OCI-LY3 (cell line): ENCODE results near the gene TMEM39A.
A peak's percentile ranks its signal among the peaks of the same experiment; 100 is the strongest.

Experiments used
- H2AFZ ChIP-seq: fragments of 200-600, 300-600 bp; shearing (Covaris generic); 2 replicates; pipeline ENCODE4 v1.6.0; 2014; ENCODE audit warnings: antibody characterized with exemption, low read depth, low read length
- H3K27ac ChIP-seq: fragments of 200-600, 300-600 bp; sonication (generic); 2 replicates; pipeline ENCODE4 v1.5.1; 2014; ENCODE audit warnings: mild to moderate bottlenecking, low read length, moderate library complexity, mixed read lengths
- H3K27me3 ChIP-seq: fragments of 200-600, 300-600 bp; sonication (generic); 2 replicates; pipeline ENCODE4 v1.6.1; 2014; ENCODE audit warnings: low read depth, low read length, mixed read lengths
- H3K36me3 ChIP-seq: fragments of 200-600, 300-600 bp; sonication (generic); replicated peaks from 2 replicates; pipeline ENCODE3; 2014; ENCODE audit warnings: low read depth, low read length, mixed read lengths
- H3K4me1 ChIP-seq: fragments of 300-600, 200-600 bp; sonication (generic); 2 replicates; pipeline ENCODE4 v1.6.1; 2014; ENCODE audit warnings: low read length, mixed read lengths
- H3K4me2 ChIP-seq: fragments of 200-600, 300-600 bp; sonication (generic); 2 replicates; pipeline ENCODE4 v1.6.1; 2014; ENCODE audit warnings: low read length, mixed read lengths
- H3K4me3 ChIP-seq: fragments of 300-600, 200-600 bp; sonication (generic); 2 replicates; pipeline ENCODE4 v1.5.1; 2014; ENCODE audit warnings: antibody characterized with exemption, mild to moderate bottlenecking, low read length, moderate library complexity
- H3K79me2 ChIP-seq: fragments of 300-600, 200-600 bp; shearing (Covaris generic); 2 replicates; pipeline ENCODE4 v1.6.1; 2014; ENCODE audit warnings: mild to moderate bottlenecking, low read length, mixed read lengths
- H3K9ac ChIP-seq: fragments of 300-600, 200-600 bp; shearing (Covaris generic); 2 replicates; pipeline ENCODE4 v1.6.0; 2014; ENCODE audit warnings: mild to moderate bottlenecking, low read length, moderate library complexity
- H3K9me3 ChIP-seq: fragments of 200-600, 300-600 bp; shearing (Covaris generic); 2 replicates; pipeline ENCODE4 v1.6.1; 2014; ENCODE audit warnings: low read length, mixed read lengths; ENCODE audit not compliant: insufficient read depth
- H4K20me1 ChIP-seq: fragments of 200-600, 300-600 bp; sonication (generic); 2 replicates; pipeline ENCODE4 v1.6.1; 2016; ENCODE audit warnings: low read length, mixed read lengths; ENCODE audit not compliant: insufficient read depth
- CTCF ChIP-seq: fragments of 200-600, 300-600 bp; sonication (generic); IDR thresholded peaks from 2 replicates; pipeline ENCODE4 v1.5.1; 2014; ENCODE audit warnings: antibody characterized with exemption, low read length, low read depth
- EZH2phosphoT487 ChIP-seq: fragments of 200-600 bp; shearing (Covaris generic); IDR thresholded peaks from 2 replicates; pipeline ENCODE4 v1.6.1; 2018; ENCODE audit warnings: antibody characterized with exemption, mixed run types, low read depth

The TMEM39A gene

GRCh38 chr3:119470866-119471265, 7.5 kb upstream of the TMEM39A start:
- no peak overlapping the region for H3K4me2 ChIP-seq

GRCh38 chr3:119469418-119470189, 6.2 kb upstream of the TMEM39A start:
- Histone ChIP-seq H3K27me3 (no peaks in the 10 kb centered on the region), H3K9ac (peak overlapping the region; percentile 85), H3K36me3 (no peaks in the 10 kb centered on the region), H3K4me1 (peaks cover 16% of the 10 kb centered on the region), H4K20me1 (no peaks in the 10 kb centered on the region), H3K79me2 (peaks cover 12% of the 10 kb centered on the region), H2AFZ (peak overlapping the region; percentile 98), H3K9me3 (no peaks in the 10 kb centered on the region), H3K27ac (peak overlapping the region; percentile 59; the same call in 1 of the 2 replicates), H3K4me2 (peak overlapping the region; percentile 94), H3K4me3 (peak overlapping the region; percentile 83)
- TF ChIP-seq CTCF = no peak
- no peak for TF ChIP-seq EZH2phosphoT487

More at GRCh38 chr3:119470866-119471265, 7.5 kb upstream of the TMEM39A start:
- Histone ChIP-seq H2AFZ (no peak overlapping the region), H3K36me3 (peaks cover 5% of the 10 kb centered on the region), H3K4me1 (peaks cover 16% of the 10 kb centered on the region), H3K27ac (no peak overlapping the region), H3K9ac (no peak overlapping the region), H3K79me2 (peaks cover 12% of the 10 kb centered on the region), H3K4me3 (no peak overlapping the region), H4K20me1 (no peaks in the 10 kb centered on the region), H3K27me3 (no peaks in the 10 kb centered on the region), H3K9me3 (no peaks in the 10 kb centered on the region)
- TF ChIP-seq CTCF = no peak
- no peak for TF ChIP-seq EZH2phosphoT487

- peak overlapping the region; percentile 85; the same call in 1 of the 2 replicates for H3K9ac ChIP-seq
- H4K20me1 ChIP-seq = no peaks in the 10 kb centered on the region
- TF ChIP-seq CTCF (no peak), EZH2phosphoT487 (no peak)
- H3K4me3 ChIP-seq = peak overlapping the region; percentile 83
- no peaks in the 10 kb centered on the region for H3K36me3 ChIP-seq
- peak overlapping the region; percentile 59 for H3K27ac ChIP-seq
- H3K4me2 ChIP-seq = peak overlapping the region; percentile 94
- no peaks in the 10 kb centered on the region for H3K9me3 ChIP-seq
- peak overlapping the region; percentile 98 for H2AFZ ChIP-seq
- H3K27me3 ChIP-seq = no peaks in the 10 kb centered on the region
- peaks cover 16% of the 10 kb centered on the region for H3K79me2 ChIP-seq
- peaks cover 21% of the 10 kb centered on the region for H3K4me1 ChIP-seq
Observed at GRCh38 chr3:119468041-119468440, 4.6 kb upstream of the TMEM39A start.

- peaks cover 47% of the 10 kb centered on the region for H3K79me2 ChIP-seq
- no peak overlapping the region for H3K4me2 ChIP-seq
- peaks cover 6% of the 10 kb centered on the region for H3K4me1 ChIP-seq
- no peak overlapping the region for H2AFZ ChIP-seq
- no peaks in the 10 kb centered on the region for H3K27me3 ChIP-seq
- peaks cover 73% of the 10 kb centered on the region for H3K36me3 ChIP-seq
- H3K27ac ChIP-seq = no peak overlapping the region
- H3K9me3 ChIP-seq = no peaks in the 10 kb centered on the region
- H4K20me1 ChIP-seq = peaks cover 5% of the 10 kb centered on the region; the same call in 1 of the 2 replicates
- H3K9ac ChIP-seq = no peak overlapping the region
- TF ChIP-seq EZH2phosphoT487 = no peak
- TF ChIP-seq CTCF = no peak
- no peak overlapping the region for H3K4me3 ChIP-seq
Observed at GRCh38 chr3:119457246-119457645, 6.2 kb downstream of the TMEM39A start.
